HepG2 (cell line): ENCODE data around the gene INKA2. TPM values are rescaled to one million over a fixed set of nuclear protein-coding genes. Genes with fewer than 3 reads are reported as not detected.

Experiments used
- ATAC-seq: fragments of 200-7000 bp; cut with Tn5 transposase; 3 replicates; pipeline ENCODE4 v1.9.1; 2020; ENCODE audit warnings: mild to moderate bottlenecking, moderate library complexity
- BruUV-seq: library from RNA; stranded (reverse); fragments of 400-500 nt; replicated peaks from 2 replicates; lab custom pipeline; 2021; lab: Mats Ljungman, UMichigan
- CTCF ChIA-PET: fragments of 300-600 bp; formaldehyde crosslinking; extraction: SDS; loops from one replicate; lab custom pipeline; 2021; ENCODE audit warnings: low total read pairs, inconsistent platforms, low intra/inter-chr PET ratio; lab: Yijun Ruan, JAX
- POLR2A ChIA-PET: fragments of 350-600 bp; sonication (Branson Sonifier 250); formaldehyde crosslinking; loops from one replicate; lab custom pipeline; 2020; ENCODE audit warnings: antibody characterized with exemption, inconsistent platforms; lab: Yijun Ruan, JAX
- DNase-seq: peaks from one replicate; pipeline ENCODE4 v3.0.0-alpha.2; 2015; ENCODE audit warnings: low spot score
- FAIRE-seq: peaks from 3 replicates; lab custom pipeline; 2011; peaks lifted over from hg19 to GRCh38; lab: Jason Lieb, UNC
- H2AFZ ChIP-seq: one replicate; pipeline ENCODE4 v1.6.1; 2011; ENCODE audit warnings: low read length, inconsistent platforms
- H3K27ac ChIP-seq: fragments of 300-600 bp; 3 replicates; pipeline ENCODE4 v1.8.0; 2011; ENCODE audit warnings: mixed run types, mild to moderate bottlenecking, mixed read lengths, low read length, inconsistent platforms; ENCODE audit not compliant: insufficient read depth; ENCODE audit errors: extremely low read length
- H3K27me3 ChIP-seq, 2 experiments: fragments of 200-600 bp in 1 of 2; 2 replicates in 1 of 2; 3 replicates in 1 of 2; pipeline versions ENCODE4 v1.6.0 to v1.8.0; 2011; ENCODE audit warnings: low read length in 2 of 2, mild to moderate bottlenecking in 2 of 2, moderate library complexity in 2 of 2, inconsistent platforms in 1 of 2; ENCODE audit not compliant: insufficient read depth in 2 of 2, control insufficient read depth in 1 of 2
- H3K36me3 ChIP-seq, 2 experiments: fragments of 200-600 bp in 1 of 2; replicated peaks in 1 of 2; 2 replicates in 1 of 2; 3 replicates in 1 of 2; pipeline versions ENCODE4 v1.5.1 to v1.8.0; 2011; ENCODE audit warnings: low read length in 2 of 2, inconsistent platforms in 1 of 2; ENCODE audit not compliant: insufficient read depth in 2 of 2, control insufficient read depth in 1 of 2
- H3K4me1 ChIP-seq: 2 replicates; pipeline ENCODE4 v1.5.1; 2012; ENCODE audit warnings: low read length, inconsistent platforms; ENCODE audit not compliant: insufficient read depth
- H3K4me2 ChIP-seq: 2 replicates; pipeline ENCODE4 v1.6.0; 2011; ENCODE audit warnings: low read depth, low read length, inconsistent platforms
- H3K4me3 ChIP-seq, 3 experiments: fragments of 200-600 bp in 1 of 3; sonication (generic), shearing (Covaris generic) in 1 of 3; replicated peaks in 1 of 3; 2 replicates each; pipeline ENCODE4 v1.5.1; 2011 to 2016; ENCODE audit warnings: low read length in 3 of 3, inconsistent platforms in 2 of 3, low read depth in 2 of 3, mild to moderate bottlenecking in 2 of 3, control low read depth in 1 of 3, mixed read lengths in 1 of 3; ENCODE audit not compliant: insufficient read depth in 1 of 3
- H3K79me2 ChIP-seq: one replicate; pipeline ENCODE4 v1.6.1; 2011; ENCODE audit warnings: low read length, inconsistent platforms; ENCODE audit not compliant: insufficient read depth
- H3K9ac ChIP-seq: 2 replicates; pipeline ENCODE4 v1.6.0; 2011; ENCODE audit warnings: mild to moderate bottlenecking, low read depth, low read length, inconsistent platforms; ENCODE audit not compliant: insufficient read depth
- H3K9me3 ChIP-seq: 2 replicates; pipeline ENCODE4 v1.5.1; 2012; ENCODE audit warnings: mild to moderate bottlenecking, low read length
- H4K20me1 ChIP-seq: 2 replicates; pipeline ENCODE4 v1.6.0; 2011; ENCODE audit warnings: inconsistent platforms, mild to moderate bottlenecking, low read length, moderate library complexity; ENCODE audit not compliant: insufficient read depth
- ATF4 ChIP-seq, 2 experiments: fragments of 450-650 bp in 1 of 2; sonication (generic) in 1 of 2; formaldehyde crosslinking; IDR thresholded peaks; 2 replicates each; pipeline versions ENCODE4 v1.5.0 to v1.8.0; 2020 to 2022; ENCODE audit warnings: mild to moderate bottlenecking in 1 of 2, missing genetic modification reagents in 1 of 2
- FUBP1 ChIP-seq: sonication (generic); formaldehyde crosslinking; IDR thresholded peaks from 2 replicates; pipeline ENCODE4 v1.5.1; 2020; ENCODE audit warnings: missing genetic modification reagents, mild to moderate bottlenecking, borderline replicate concordance
- HNRNPL ChIP-seq: fragments of 200-400 bp; formaldehyde crosslinking; IDR thresholded peaks from 2 replicates; pipeline ENCODE4 v1.6.1; 2017; ENCODE audit warnings: mild to moderate bottlenecking, low read depth, low read length
- ZFP90 ChIP-seq: sonication (generic); formaldehyde crosslinking; IDR thresholded peaks from 2 replicates; pipeline ENCODE4 v1.8.0; 2022; ENCODE audit warnings: missing genetic modification reagents, mild to moderate bottlenecking, inconsistent platforms, borderline replicate concordance
- ZNF292 ChIP-seq: sonication (generic); formaldehyde crosslinking; IDR thresholded peaks from 2 replicates; pipeline ENCODE4 v1.8.1; 2022; ENCODE audit warnings: mild to moderate bottlenecking, low read depth, missing genetic modification reagents, borderline replicate concordance
- ZNF441 ChIP-seq: sonication (generic); formaldehyde crosslinking; IDR thresholded peaks from 2 replicates; pipeline ENCODE4 v1.7.0; 2021; ENCODE audit warnings: missing genetic modification reagents, borderline replicate concordance
- ZNF564 ChIP-seq: sonication (generic); formaldehyde crosslinking; IDR thresholded peaks from 2 replicates; pipeline ENCODE4 v1.8.1; 2023; ENCODE audit warnings: mild to moderate bottlenecking, missing genetic modification reagents
- in situ Hi-C: cut with HindIII; loops from 2 replicates; pipeline ENCODE4 v1.10.0; 2017; ENCODE audit warnings: low pct_unique_long_range_greater_than_20kb; ENCODE audit not compliant: extremely low pct_ligation_motif_present
- intact Hi-C: fragments of 100-400 bp; cut with micrococcal nuclease; formaldehyde crosslinking; loops from one replicate; pipeline ENCODE4 v1.10.0; 2022; ENCODE audit not compliant: unreplicated experiment
- polyA plus RNA-seq, 8 experiments: library from polyadenylated mRNA; depleted of rRNA in 3 of 8; stranded (reverse) in 7 of 8; unstranded in 1 of 8; fragments of >200 nt; fragmentation: Illumina TruSeq in 4 of 8; extraction: Trizol in 4 of 8; gene quantifications; 2 replicates each; pipeline versions ENCODE4 v1.2.1 to v1.2.3, GENCODE V29; 2011 to 2016; ENCODE audit warnings: low read depth in 4 of 8, missing spikeins in 1 of 8, mixed read lengths in 1 of 8; ENCODE audit not compliant: insufficient read depth in 1 of 8
- total RNA-seq, 5 experiments: library from RNA; depleted of rRNA; stranded (reverse); fragments of >200 nt; fragmentation: Illumina TruSeq; extraction: Trizol; gene quantifications; 2 replicates each; pipeline ENCODE4 v1.2.3, GENCODE V29; 2016; ENCODE audit warnings: low read depth in 1 of 5
- TF ChIP-seq, protein P1 (sequence below): sonication (generic); formaldehyde crosslinking; IDR thresholded peaks from 2 replicates; pipeline ENCODE4 v1.8.0; 2022; ENCODE audit warnings: missing genetic modification reagents, low read depth, mild to moderate bottlenecking, borderline replicate concordance
- TF ChIP-seq, protein P2 (sequence below): sonication (generic); formaldehyde crosslinking; IDR thresholded peaks from 2 replicates; pipeline ENCODE4 v1.8.0; 2022; ENCODE audit warnings: mild to moderate bottlenecking, missing genetic modification reagents
- TF ChIP-seq, protein P3 (sequence below): sonication (generic); formaldehyde crosslinking; IDR thresholded peaks from 2 replicates; pipeline ENCODE4 v1.4.0; 2020; ENCODE audit warnings: missing genetic modification reagents
- TF ChIP-seq, protein P4 (sequence below): IDR thresholded peaks from 2 replicates; pipeline ENCODE4 v1.6.1; 2012; ENCODE audit warnings: low read length, improper control_type of control experiment

Gene INKA2
- total and polyA plus RNA-seq, 2 of the 13 experiments (the other 11 are each of a cell fraction or from before 2014, with no cell fraction given), result 2.6 to 4.6 TPM

- TF ChIP-seq, protein P1, sequence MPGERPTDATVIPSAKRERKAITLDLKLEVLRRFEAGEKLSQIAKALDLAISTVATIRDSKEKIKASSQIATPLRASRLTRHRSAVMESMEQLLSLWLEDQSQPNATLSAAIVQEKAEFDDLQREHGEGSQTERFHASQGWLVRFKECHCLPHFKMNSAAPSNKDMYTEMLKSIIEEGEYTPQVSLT (CRISPR knock-in tag), result no peak
- TF ChIP-seq ZNF441 (CRISPR knock-in tag), result no peak
- TF ChIP-seq, protein P2, sequence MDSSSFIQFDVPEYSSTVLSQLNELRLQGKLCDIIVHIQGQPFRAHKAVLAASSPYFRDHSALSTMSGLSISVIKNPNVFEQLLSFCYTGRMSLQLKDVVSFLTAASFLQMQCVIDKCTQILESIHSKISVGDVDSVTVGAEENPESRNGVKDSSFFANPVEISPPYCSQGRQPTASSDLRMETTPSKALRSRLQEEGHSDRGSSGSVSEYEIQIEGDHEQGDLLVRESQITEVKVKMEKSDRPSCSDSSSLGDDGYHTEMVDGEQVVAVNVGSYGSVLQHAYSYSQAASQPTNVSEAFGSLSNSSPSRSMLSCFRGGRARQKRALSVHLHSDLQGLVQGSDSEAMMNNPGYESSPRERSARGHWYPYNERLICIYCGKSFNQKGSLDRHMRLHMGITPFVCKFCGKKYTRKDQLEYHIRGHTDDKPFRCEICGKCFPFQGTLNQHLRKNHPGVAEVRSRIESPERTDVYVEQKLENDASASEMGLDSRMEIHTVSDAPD (CRISPR knock-in tag), result no peak
- TF ChIP-seq, protein P3, sequence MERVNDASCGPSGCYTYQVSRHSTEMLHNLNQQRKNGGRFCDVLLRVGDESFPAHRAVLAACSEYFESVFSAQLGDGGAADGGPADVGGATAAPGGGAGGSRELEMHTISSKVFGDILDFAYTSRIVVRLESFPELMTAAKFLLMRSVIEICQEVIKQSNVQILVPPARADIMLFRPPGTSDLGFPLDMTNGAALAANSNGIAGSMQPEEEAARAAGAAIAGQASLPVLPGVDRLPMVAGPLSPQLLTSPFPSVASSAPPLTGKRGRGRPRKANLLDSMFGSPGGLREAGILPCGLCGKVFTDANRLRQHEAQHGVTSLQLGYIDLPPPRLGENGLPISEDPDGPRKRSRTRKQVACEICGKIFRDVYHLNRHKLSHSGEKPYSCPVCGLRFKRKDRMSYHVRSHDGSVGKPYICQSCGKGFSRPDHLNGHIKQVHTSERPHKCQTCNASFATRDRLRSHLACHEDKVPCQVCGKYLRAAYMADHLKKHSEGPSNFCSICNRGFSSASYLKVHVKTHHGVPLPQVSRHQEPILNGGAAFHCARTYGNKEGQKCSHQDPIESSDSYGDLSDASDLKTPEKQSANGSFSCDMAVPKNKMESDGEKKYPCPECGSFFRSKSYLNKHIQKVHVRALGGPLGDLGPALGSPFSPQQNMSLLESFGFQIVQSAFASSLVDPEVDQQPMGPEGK (CRISPR knock-in tag), result no peak
- TF ChIP-seq, all 625 proteins: peak for 0
Observed at GRCh38 chr1:111699268-111699667, 39.9 kb downstream of the INKA2 start (continued).

- ATAC-seq (no peak), DNase-seq (no peak), FAIRE-seq (no peak)
- Histone ChIP-seq H3K79me2 (no peaks in the 10 kb centered on the region), H3K36me3 (peaks cover 6 to 65% of the 10 kb centered on the region in 2 experiments), H4K20me1 (no peaks in the 10 kb centered on the region), H3K27me3 (no peaks in the 10 kb centered on the region), H3K4me3 (no peak overlapping the region), H2AFZ (no peak overlapping the region), H3K4me1 (peaks cover 16% of the 10 kb centered on the region), H3K27ac (no peak overlapping the region), H3K9ac (no peak overlapping the region), H3K4me2 (no peak overlapping the region), H3K9me3 (no peaks in the 10 kb centered on the region)
- TF ChIP-seq FUBP1 (CRISPR knock-in tag) (no peak), ZNF564 (CRISPR knock-in tag) (no peak), ATF4 (CRISPR knock-in tag; IDR thresholded peaks at IDR 0.05) (no peak), ZFP90 (CRISPR knock-in tag) (no peak), HNRNPL (no peak), ZNF292 (CRISPR knock-in tag) (no peak)
- TF ChIP-seq, protein P4, sequence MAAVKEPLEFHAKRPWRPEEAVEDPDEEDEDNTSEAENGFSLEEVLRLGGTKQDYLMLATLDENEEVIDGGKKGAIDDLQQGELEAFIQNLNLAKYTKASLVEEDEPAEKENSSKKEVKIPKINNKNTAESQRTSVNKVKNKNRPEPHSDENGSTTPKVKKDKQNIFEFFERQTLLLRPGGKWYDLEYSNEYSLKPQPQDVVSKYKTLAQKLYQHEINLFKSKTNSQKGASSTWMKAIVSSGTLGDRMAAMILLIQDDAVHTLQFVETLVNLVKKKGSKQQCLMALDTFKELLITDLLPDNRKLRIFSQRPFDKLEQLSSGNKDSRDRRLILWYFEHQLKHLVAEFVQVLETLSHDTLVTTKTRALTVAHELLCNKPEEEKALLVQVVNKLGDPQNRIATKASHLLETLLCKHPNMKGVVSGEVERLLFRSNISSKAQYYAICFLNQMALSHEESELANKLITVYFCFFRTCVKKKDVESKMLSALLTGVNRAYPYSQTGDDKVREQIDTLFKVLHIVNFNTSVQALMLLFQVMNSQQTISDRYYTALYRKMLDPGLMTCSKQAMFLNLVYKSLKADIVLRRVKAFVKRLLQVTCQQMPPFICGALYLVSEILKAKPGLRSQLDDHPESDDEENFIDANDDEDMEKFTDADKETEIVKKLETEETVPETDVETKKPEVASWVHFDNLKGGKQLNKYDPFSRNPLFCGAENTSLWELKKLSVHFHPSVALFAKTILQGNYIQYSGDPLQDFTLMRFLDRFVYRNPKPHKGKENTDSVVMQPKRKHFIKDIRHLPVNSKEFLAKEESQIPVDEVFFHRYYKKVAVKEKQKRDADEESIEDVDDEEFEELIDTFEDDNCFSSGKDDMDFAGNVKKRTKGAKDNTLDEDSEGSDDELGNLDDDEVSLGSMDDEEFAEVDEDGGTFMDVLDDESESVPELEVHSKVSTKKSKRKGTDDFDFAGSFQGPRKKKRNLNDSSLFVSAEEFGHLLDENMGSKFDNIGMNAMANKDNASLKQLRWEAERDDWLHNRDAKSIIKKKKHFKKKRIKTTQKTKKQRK, result no peak
- intact Hi-C loops, result no loop called here
- no TSS peak for BruUV-seq
- CTCF ChIA-PET, result no interaction called here
- POLR2A ChIA-PET, result no interaction called here
- in situ Hi-C loops, result no loop called here
Observed at GRCh38 chr1:111696330-111696729, 42.9 kb downstream of the INKA2 start.
